GM19035 (cell line): ENCODE data around the gene HPN.
"Not testable (repeated sequence)": the region's sequence is repeated elsewhere in the genome, so short reads cannot be mapped to it uniquely, and the experiment has no call there.

Experiments used
- ATAC-seq: cut with Tn5 transposase; IDR thresholded peaks from one replicate; pipeline ENCODE4 v1.9.1; 2021; ENCODE audit not compliant: unreplicated experiment

Gene HPN

DNA sequence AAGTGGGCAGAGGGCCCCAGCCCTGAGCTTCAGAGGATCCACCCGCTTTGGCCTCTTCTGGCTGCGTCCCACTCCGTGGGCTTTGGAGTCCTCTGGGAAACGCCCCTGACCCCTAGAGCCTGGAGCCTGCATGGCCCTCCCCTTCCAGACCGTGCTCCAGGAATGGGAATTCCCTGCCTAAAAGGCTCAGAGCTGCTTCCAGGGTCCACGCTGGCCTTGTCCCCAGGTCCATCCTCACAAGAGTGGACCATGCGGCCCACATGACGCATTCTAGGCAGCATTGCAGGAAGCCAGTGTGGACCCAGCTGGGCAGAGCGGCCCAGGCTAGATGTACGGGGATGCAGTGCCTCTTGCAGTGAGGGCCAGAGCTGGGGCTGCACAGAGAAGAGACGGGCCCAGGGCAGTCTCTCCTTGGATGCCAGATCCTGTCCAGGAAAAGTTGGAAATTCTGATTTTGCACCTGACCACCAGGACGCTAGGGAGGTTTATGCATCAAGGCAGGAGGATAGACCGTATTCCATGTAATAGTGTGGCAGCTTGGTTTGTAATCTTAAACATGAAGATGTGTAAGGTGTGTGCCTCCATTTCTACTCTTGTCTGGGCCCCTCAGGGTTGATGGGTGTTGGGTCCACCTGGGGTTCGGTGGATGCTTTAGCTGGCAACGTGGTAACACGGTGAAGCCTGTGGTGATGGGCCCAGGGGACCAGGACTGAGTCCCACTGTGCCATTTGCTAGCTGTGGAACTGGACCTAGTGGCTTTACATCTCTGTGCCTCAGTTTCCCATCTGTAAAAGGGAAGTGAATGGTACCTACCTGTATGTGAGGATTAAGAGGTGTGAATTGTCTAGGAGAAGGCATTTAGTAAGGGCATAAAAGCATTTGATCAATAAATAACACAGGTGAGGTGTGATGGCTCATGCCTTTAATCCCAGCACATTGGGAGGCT lies 59.3 kb downstream of the HPN start:
- ATAC-seq = no peak

DNA sequence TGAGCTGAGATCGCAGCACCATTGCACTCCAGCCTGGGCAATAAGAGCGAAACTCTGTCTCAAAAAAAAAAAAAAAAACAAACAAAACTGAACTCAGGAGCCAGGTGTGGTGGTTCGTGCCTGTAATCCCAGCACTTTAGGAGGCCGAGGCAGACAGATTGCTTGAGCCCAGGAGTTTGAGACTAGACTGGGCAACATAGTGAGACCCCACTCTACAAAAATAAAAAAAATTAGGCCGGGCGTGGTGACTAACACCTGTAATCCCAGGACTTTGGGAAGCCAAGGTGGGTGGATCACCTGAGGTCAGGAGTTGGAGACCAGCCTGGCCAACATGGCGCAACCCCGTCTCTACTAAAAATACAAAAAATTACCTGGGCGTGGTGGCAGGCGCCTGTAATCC lies 60.4 kb downstream of the HPN start:
- not testable (repeated sequence) for ATAC-seq

DNA sequence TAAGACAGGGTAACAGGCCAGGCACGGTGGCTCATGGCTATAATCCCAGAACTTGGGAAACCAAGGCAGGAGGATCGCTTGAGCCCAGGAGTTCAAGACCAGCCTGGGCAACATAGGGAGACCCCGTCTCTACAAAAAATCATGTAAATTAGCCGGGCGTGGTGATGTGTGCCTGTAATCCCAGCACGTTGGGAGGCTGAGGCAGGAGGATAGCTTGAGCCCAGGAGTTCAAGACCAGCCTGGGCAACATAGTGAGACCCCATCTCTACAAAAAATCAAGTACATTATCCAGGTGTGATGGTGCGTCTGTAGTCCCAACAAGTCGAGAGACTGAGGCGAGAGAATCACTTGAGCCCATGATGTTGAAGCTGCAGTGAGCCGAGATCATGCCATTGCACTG lies 62.1 kb downstream of the HPN start:
- not testable (repeated sequence) for ATAC-seq

DNA sequence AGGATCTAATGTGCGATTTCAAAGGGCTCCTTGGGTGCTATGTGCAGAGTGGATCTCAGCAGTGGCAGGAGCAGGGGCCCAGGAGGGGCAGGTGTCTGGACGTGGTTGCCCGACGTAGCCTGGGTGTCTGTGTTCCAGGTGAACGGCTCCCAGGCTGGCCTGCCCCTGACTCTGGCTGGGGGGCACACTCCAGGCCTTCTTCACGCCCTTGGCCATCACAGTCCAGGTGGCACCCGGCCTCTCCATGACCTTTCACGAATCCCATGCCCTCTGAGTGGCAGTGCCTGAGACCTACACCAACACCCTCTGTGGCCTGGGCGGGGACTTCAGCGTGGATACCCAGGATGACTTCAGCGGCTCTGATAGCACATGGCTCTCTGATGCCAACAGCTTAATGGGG lies 62.8 kb downstream of the HPN start:
- no peak for ATAC-seq

DNA sequence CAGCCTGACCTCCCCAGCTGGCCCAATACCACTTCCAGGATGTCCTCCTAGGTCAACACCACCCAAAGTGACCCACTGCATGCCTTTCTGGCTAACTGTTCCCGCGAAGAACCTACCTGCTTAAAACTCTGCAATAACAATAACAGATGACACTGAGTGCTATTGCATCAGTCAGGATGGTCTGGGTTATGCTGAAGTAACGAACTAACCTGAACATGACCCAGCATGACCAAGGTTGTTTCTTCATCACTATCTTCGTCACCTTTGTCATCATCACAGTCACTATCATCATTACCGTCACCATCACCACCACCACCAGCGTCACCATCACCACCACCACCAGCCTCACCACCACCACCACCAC lies 63.5 kb downstream of the HPN start:
- ATAC-seq = no peak

DNA sequence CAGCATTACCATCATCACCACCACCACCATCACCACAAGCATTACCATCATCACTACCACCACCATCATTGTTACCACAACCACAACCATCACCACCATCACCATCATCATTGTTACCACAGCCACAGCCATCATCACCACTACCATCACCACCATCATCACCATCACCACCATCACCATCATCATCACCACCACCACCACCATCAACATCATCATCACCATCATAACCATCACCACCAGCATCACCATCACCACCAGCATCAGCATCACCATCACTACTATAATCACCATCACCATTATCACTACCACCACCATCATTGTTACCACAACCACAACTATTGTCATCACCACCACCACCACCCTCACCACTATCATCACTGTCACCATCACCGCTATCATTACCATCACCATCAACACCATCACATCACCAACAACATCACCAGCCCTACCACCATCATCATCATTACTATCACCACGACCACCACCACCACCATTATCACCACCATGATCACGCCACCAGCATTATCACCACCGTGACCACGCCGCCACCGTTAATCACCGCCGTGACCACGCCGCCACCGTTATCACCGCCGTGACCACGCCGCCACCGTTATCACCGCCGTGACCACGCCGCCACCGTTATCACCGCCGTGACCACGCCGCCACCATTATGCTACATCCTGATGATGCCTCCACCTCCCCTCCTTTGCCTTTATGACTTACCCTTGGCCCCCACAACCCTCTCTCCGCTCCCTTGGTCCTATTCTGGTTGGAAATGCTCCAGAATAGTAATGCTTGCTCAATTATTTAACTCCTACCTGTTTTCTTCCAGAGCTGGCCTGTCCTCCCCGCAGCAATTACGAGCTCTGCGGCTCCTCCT lies 64.1 kb downstream of the HPN start:
- ATAC-seq = no peak

DNA sequence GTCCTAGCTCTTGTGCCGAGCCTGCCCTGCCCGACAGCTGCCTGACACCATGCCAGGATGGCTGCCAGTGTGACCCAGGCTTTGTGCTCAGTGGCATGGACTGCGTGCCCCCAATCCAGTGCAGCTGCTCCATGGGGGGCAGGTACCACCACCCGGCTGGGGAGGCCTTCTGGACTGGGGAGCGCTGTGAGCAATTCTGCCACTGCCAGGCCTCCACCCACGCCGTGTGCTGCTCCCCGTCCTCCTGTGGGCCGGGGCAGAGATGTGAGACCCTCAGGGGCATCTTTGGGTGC lies 64.7 kb downstream of the HPN start:
- no peak for ATAC-seq

DNA sequence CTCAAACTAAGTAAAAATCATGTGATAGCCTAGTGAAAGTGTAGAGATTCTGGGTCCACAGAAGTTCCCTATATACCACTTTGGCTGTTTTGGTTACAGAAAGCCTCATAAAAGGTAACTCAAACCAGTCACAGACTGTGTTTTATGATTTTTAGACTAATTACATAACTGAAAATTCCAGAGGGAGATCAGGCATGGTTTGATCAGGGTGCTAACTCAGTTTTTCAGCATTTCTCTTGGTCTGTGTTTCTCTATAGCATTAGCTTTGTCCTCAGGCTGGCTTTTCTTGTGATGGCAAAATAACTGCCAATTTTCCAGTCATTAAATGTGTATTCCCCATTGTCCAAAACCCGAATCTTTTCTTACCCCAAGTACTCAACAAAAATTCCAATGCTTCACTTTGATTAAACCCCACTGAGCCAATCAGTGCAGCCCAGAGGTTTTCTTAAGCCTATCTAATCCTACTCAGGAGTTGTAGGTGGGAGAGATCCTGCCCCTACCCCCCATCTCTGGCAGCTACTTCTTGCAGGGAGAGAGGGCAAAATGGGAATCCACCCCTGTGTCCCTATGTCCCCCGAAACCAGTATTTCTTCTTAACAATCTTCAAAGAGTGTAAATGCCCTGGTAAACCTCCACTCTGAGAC lies 65.5 kb downstream of the HPN start:
- no peak for ATAC-seq

DNA sequence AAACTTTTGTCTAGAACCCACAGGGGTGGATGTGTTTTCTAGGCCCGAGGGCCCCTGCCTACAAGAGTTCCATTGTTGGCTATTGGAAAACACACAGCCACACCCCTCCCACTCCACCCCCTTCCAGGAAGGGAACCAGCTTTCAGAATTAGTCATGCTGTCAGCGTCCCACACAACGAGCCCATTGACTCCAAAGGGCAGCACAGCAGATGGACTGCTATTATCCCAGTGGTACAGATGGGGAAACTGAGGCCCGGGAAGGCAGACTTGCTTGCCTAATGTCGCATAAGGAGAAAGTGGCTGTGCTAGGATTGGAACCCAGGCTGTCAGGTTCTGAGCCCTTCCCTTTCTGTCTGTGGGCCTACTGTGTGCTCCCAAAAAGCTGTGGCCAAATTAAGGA lies 66.0 kb downstream of the HPN start:
- no peak for ATAC-seq

DNA sequence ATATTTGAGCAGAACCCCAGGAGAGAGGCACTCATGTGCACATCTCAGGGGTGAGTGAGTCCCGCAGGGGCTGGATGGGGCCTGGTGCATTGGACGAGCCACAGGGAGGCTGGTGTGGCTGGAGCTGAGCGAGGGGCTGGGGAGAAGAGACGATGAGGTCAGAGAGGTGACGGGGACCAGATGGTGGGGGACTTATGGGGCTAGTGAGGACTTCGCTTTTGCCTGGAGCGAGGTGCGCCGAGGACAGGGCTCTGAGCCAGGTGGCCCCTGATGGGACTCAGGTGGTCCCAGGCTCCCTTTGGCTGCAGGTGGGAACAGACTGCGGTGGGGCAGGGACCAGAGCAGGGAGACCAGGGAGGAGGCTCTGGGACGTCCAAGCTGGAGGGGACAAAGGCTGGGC lies 67.2 kb downstream of the HPN start:
- no peak for ATAC-seq

DNA sequence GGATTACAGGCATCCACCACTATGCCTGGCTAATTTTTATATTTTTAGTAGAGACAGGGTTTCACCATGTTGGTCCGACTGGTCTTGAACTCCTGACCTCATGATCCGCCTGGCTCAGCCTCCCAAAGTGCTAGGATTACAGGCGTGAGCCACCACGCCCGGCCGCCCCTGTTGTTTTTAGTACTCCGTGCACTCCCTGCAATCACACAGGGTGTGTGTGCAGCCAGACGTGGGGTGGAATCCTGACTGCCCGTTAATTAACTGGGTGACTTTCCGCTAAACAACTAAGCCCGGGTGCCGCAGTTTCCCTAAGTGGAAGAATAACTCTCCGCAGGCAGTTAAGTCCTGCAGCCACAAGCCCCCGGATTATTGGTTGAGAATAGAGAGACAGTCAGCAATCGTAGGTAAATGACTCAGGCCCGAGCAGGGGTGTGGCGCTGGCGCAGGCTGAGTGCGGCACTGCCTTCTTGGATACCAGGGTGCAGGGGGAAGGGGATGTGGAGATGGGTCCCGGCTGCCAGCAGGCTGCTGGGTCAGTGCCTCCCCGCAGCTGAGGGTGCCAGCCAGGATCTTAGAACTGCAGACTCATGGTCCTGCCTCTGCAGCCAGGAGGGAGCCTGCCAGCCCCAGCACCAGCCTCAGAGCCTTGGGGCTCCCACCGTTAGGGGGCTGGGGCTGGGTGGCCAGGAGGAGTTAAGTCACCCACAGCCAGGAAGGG lies 68.0 kb downstream of the HPN start:
- ATAC-seq = no peak

DNA sequence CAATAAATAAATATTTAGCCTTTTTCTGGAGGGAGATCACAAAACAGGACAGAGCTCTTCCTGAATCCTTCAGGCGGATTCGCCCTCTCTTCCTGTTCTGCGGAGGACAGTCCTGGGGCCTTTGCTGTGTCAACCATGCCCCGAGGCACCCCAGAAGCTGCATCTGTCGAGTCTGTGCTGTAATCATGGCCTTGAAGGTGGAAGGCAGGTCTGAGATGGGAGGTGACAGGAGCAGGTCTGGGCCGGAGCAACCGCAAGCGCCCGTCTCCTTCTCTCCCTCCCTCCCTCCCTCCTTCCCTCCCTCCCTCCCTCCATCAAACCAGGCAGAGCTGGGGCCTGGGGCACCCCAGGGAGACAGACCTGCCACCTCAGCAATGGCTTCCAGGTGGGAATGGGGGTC lies 69.5 kb downstream of the HPN start:
- no peak for ATAC-seq

DNA sequence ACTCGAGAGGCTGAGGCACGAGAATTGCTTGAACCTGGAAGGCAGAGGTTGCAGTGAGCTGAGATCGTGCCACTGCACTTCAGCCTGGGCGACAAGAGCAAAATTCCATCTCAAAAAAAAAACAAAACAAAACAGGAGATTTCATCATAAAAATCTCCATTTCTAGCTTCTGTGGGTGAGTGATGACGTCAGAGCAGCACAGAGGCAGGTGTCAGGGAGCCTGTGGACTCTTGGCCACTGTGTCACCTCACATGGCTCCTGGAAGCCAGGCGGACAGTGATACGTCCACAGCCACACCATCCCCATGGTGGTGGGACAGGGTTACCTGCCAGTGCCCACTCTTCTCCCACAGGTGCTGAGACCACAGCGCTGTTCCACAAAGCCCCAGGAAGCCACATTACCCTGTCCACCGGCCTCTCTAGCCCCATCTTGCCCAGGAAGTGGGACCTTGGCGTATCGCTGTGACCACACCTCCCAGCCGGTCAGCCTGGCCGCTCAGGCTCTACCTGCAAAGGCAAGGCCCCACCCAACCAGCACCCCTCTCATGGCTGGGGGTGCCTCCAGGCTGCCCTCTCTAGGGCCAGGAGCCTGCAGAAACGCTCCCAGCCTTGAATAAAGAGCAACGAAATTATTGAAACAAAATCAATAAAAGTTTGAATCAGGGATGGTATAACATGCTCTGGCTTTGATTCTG lies 71.6 kb downstream of the HPN start:
- ATAC-seq = no peak

DNA sequence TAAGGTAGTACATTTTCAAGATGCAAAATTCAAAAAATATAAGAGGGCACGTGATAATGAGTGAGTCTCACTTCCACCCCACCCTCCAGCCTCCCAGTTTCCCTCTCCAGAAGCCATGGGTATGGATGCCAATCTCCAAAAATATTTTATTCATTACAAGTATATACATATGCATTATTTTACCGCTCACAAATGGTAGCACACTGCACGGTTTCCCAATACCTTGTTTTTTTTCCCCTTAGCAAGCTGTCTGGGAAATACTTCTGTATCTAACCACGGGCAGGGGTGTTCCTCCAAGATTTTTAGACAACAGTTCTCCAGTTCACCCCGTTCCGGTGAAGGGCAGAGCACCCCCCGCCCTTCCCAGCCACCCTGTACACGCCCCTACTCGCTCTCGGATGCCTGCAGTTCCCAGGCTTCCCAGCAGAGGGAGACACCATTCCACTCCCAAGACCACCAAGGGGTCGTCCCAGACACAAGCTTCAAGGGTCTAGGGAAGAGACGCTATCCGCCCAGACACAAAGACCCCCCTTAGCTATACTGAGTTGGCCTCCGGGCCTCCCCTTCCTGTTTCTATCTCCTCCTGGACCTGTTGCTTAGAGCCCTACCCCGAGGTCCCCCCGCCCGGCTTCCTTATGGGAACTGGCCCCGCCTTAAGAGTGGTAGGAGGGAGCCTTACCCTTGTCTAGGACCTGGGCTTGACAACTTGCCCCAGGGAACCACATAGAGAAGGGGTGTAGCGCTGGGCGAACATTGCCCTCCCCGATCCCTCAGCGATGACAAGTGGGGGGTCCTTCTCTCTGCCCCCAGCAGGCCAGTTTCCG lies 73.0 kb downstream of the HPN start:
- no peak for ATAC-seq

DNA sequence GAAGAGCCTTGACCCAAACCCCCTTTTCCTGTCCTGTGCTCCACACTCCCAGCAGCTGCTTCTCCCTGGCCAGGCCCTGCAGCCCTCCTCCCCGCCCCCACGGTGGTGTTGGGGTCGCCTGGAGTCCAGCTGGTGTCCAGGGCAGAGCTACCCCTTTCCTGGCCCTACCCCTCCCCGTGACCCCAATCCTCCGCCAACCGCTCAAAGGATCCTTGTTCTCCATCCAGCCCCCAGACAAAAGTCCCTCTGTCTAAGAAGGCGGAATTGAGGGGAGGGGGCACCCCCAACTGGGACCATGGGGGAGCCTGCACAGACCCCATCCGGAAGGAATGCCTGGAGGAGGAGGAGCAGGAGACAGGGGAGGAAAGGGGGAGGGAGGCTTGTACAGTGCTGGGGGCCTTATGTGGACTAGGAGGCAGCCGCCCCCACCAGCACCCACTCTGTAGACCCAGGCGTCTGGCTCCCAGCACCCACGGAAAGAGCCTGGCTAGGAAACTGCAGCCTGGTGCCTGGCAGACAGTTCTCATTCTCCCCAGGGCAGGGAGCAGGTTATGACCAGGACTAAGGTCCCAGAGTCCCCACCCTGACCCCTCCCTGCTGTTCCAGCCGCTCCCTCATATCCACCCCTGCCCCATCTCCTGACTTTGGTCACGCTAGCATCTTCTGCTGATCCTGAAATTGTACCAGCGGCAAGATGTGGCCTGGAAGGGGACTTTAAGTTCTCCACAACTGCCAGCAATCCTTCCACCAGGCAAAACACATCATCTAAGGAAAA lies 73.8 kb downstream of the HPN start, which contains the start of gene FXYD3:
TSS of gene FXYD3 (plus strand) at position 647 of the 775 bp plus-strand sequence. CDS start 3,554 bp downstream, outside the sequence.
- ATAC-seq = no peak
